Left ventricle myocardium superior (tissue), 1 donor: ENCODE measurements around the gene CD1D. TPM values are rescaled to one million over a fixed set of nuclear protein-coding genes. Genes with fewer than 3 reads are reported as not detected.
"Not testable (repeated sequence)": the region's sequence is repeated elsewhere in the genome, so short reads cannot be mapped to it uniquely, and the experiment has no call there.

ENCODE experiments used
- ATAC-seq: fragments of 200-7000 bp; cut with Tn5 transposase; one replicate; pipeline ENCODE4 v1.9.1; 2020; ENCODE audit warnings: mild to moderate bottlenecking, moderate library complexity
- DNase-seq: peaks from one replicate; pipeline ENCODE4 v3.0.0-alpha.2; 2020
- intact Hi-C: fragments of 100-400 bp; cut with micrococcal nuclease; formaldehyde crosslinking; loops from one replicate; pipeline ENCODE4 v1.11.0; 2022
- total RNA-seq: library from RNA; stranded (reverse); fragmentation: NEBNext Ultra II Directional; extraction: Animal tissue kit (Norgen Biotek cat#: 25700); gene quantifications from one replicate; pipeline ENCODE4 v1.2.1, GENCODE V29; 2021
- donor health status: DM: no; HTN: yes; CAD: no; lungs with severe emphysema.

Gene CD1D
- total RNA-seq, 1 donor from 2014 or later, result 1.4 TPM

DNA sequence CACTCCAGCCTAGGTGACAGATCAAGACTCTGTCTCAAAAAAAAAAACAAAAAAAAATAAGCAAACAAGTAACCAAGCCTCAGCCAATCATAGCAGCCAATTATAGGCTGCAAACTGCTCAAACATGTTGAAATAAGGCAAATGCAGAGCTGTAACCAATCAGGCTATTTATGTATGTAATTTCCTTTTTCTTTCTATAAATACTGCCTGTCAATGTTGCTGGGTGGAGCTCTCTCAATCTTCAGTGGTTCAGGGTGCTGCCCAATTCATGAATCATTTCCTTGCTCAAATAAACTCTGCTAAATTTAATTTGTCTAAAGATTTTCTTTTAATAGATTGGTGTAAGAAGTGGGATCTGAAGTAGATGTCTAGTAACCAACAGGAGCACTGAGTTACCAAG is 11.6 kb upstream of the CD1D start:
- DNase-seq (no peak), ATAC-seq (no peak)
- intact Hi-C loops, result no loop called here

DNA sequence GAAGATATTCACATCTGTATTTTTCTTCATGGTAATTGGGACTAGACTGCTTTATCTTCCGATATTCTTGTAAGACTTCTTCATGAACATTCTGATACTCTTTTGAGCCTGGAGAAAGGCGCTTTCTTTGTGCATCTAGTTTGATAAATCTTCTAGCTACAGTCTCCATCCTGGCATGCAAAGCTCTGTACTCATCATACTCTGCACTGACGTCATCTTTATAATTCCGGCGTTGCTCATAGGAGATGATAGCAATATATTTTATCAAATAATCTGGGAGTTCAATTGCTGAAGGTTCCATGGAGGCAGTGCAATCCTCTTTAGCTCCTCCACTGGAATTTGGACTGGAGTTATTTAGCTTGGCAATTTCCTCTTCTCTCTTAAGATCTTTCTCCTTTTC is 4.8 kb upstream of the CD1D start:
- ATAC-seq, DNase-seq, intact Hi-C loops: not testable (repeated sequence)

DNA sequence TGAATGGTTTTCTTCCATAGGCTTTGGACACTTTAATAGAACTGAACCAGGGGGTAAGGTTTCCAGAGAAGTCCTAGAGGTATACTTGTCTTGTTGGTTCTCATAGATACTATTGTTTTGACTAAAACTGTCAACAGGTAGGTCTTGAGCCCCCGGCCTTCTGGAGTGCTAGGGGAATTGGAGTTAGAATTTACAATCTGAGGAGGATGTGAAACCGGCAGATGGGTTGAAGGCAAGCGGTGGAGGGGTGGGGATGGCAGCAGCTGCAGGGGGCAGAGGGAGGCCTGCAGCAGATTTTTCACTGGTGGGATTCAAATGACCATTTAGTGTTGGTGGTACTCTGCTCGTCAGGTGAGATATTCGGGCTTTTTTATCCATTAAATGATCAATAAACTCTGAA is 4.3 kb upstream of the CD1D start:
- intact Hi-C loops, result no loop called here
- DNase-seq (no peak), ATAC-seq (no peak)

DNA sequence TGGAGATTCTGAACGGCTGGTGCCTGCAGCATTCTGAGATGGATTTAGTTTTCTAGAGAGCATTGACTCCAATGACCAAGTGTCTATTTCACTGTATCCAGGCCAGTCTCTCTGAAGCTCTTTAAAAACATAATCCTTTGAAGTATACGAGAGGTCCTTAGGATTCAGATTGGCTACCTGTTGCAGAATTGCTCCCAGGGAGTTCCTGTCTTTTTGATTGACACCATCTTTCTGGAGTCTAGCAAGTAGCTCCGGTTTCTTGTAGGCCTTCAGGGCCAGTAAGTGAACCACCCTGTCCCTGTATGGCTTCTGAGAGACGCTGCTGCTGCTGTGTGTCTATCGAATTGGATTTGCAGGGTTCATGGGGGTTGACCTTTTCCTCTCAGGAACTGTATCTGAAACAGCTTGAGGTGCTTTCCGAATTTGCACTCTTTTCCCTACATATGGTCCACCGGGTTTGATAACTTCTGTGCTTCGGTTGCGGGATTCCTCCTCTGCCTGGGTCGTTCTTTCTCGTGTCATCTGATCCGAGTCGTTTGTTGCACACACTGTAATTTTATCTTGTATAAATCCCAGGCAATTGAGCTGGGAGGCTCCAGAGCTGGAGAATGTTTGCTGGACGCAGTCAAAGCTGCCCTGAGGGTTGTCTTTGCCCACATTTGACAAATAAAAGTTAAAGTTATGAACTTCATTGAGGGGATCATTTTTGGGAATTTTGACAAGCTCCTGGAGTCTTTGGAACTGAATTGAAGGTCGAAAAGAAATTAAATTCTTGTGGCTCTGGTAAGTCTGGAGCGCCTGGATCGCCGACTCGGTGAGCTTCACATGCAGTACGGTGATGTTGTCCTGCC is 3.6 kb upstream of the CD1D start:
- ATAC-seq, result peak; percentile 11
- intact Hi-C loops, DNase-seq: not testable (repeated sequence)

DNA sequence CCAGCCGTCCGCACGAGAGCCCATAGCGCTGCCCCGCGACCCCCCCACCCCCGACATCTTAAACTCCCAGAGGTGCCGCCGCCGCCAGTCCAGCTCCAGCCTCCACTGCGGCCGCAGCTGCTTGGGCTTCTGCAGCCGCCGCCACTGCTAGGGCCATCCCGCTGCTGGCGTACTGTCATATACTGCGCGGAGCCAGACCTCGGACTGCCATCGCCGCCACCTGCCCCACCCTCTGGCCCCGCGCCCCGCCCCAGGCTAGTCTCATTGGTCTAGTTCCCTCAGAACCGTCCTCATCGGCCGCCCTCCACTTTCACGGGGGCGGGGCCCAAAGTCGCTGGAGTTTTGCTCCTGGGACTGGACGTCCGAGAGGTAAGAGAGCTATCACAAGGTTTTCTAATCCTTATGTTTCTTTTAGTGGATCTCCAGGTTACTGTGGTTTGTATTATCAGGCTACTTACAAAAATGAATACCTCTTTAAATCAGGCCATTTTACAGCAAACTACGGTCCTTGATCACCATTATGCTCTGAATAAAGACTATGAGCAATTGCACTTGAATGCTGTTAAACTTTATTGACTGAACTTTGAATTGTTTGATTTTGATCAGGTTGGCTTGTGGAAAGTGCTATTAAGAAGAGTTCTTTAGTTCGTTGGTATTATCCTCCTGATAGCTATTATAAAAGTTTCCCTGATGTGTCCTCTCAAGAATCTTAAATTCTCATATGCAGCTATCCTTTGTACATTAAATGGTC is 2.8 kb upstream of the CD1D start:
- ATAC-seq, result peak; percentile 99
- intact Hi-C loops, result no loop called here
- peak; percentile 97 for DNase-seq

DNA sequence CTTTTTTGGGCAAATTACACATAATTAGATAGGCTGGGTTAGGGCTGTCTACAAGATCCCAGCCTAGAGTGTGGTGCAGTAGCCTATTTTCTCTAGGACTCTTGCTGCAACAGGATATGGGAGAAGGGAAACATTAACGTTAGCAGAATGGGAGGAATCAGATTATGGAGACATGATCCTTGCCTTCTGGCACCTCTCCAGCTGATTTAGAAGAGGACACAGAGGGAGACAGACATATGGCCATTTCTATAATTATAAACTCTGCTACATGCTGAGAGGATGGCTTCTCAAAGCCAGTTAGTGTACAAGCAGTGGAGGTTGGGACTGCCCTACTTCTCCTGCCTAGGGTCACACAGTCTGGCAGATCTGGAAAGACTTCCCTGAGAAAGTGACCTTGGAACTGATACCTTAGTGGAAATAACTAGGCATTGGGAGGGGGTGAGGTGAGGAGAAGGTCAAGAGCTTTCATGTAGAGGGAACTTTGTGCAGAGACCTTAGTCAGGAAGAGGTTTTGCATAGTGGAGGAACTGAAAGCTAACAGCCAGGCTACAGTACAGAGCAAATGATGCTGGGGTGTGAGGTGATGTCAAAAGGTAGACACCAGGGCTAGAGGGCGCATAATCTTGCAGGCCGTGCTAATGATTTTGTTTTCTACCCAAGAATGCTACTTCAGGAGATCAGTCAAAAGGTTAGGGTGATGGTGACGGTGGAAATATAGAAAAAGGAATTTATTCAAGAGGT is 1.2 kb upstream of the CD1D start:
- intact Hi-C loops, result no loop called here
- ATAC-seq (no peak), DNase-seq (no peak)

DNA sequence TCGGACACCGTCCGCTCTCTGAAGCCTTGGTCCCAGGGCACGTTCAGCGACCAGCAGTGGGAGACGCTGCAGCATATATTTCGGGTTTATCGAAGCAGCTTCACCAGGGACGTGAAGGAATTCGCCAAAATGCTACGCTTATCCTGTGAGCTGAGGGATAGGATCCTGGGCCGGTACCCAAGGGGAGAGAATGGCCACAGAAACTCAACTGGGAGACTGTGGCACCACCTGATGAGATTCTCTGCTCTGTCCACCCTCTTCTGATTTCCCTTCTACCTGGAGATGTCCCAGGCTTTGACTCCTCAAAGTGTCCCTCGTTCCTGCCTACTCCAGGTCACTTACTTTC is 855 bp downstream of the CD1D start:
- no peak for ATAC-seq
- intact Hi-C loops, result no loop called here

DNA sequence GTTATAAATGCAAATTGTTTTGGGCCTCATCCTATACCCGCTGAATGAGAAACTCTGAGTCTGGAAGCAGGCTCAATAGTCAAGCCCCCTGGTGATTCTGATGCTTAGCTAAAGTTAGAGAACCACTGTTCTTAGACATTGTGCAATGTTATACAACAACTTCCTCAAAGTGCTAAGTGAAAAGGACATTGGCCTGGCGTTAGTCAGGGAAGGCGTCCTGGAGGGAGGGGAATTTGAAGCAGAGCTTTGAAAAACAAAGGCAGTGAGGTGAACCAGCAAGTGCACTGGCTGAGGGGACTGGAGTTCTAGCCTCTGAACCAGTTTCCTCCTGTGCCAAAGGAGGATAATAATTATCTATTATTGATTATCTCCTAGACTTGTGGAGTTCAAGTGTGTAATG is 5.1 kb downstream of the CD1D start:
- no peak for ATAC-seq
- DNase-seq, result no peak
- intact Hi-C loops, result no loop called here

More for the DNA sequence above, 855 bp downstream of the CD1D start:
- no peak for DNase-seq

DNA sequence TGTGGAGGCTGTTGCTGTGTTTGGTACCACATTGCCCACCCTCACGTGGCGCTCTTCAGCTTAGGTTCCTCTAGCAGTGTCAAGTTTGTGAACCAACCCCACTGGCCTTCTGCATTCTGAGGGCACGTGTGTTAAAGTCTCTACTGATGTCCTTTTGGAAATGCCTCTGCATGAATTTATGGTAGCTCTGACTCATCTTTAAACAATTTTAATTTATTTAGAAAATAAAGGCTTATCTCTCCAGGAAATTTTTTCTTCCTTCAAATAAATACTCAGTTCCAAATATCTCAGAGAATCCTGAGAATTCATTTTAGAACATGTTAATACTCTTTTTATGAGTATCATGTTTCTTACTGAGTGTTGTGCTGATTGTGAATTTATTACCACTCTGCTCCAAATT is 5.5 kb downstream of the CD1D start:
- ATAC-seq (no peak), DNase-seq (no peak)
- intact Hi-C loops, result no loop called here

DNA sequence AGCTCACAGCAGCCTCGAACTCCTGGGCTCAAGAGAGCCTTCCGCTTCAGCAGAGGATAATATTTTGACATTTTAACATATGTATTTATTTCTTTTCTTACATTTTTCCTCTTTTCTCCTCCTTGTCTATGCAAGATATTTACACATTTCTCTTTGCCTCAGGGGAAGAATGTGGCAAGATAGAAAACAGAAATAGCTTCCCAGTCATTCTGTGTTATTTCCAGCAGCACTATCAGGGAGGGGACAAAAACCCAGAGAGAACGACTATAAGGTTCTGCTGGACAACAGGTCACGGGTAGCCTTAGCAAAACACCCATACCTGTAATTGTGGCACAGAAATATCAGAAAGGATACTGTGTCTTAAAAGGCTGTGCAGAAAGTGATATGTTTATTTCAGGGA is 7.9 kb downstream of the CD1D start:
- ATAC-seq (peak; percentile 19), DNase-seq (no peak)
- intact Hi-C loops, result no loop called here

DNA sequence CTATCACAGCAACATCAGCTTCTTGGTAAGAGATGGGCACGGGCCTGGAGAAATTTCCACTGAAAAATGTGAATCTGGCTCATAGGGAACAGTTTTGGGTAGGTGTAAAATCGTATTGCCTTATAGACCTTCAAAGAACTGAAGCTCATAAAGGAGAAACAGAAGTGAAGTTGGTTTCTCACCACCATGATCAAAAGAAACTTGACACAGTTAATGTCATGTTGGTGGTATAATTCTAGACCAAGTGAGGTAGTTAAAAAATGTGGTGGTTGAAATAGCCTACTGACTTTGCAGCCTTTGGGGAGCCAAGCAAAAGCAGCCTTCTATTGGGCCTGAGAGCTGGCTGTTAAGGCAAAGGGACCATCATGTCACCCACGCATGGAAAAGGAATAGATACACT is 8.9 kb downstream of the CD1D start:
- intact Hi-C loops, result no loop called here
- DNase-seq, result no peak

DNA sequence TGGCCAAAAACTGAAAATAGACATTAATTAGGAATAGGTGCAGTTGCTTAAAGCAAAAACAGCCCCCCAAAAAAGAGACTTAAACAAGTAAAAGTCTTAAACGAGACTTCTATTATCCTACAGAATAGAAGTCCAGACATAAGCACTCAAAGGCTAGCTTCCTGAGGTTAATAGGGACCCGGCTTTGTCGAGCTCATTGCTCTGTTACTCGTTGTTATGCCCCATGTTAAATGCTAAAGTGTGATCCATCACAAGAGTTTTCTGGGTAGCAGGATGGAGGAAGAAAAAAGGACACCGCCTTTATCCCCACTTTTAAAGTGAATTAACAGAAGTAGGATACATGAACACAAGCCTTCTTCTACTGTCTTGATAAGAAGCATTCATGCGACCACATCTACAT is 10.6 kb downstream of the CD1D start:
- no peak for ATAC-seq
- intact Hi-C loops, result no loop called here
- no peak for DNase-seq

More for the DNA sequence above, 8.9 kb downstream of the CD1D start:
- no peak for ATAC-seq

DNA sequence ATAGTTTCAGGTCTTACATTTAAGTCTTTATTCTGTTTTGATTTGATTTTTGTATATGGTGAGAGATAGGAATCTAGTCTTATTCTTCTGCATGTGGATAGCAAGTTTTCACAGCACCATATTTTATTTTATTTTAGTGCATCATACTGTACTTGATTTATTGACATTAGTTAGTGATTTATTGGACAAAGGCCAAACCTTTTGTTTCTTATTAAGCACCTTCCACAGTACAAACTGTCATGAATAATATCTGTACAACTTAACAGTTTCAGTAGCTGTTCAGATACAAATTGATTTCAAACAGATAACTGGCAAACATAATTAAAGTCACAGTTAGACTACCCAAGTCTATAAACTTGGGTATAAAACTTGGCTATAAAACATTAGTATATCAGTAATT is 15.8 kb downstream of the CD1D start:
- DNase-seq, result no peak
- intact Hi-C loops, result no loop called here
- no peak for ATAC-seq

DNA sequence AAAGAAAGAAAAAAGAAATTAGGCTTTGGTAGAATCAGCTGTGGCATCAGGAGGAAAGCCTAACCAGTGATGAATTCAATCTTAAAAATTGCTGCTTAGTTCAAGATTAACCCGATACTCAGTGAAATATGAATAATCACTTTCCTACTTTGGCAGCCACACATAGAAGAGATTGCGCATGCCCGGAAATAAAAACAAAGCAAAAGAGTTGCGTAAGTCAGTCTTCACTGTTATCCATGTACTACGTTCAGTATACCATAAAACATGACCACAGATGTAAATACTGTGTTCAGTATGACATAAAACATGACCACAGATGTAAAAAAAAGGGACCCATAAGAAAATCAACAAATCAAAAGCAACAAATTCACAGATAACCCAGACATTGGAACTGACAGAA is 19.2 kb downstream of the CD1D start:
- no peak for DNase-seq
- no peak for ATAC-seq
- intact Hi-C loops, result loop anchor here (5.0 to 10.0 kb wide), 2 partner anchors 797 to 875 kb away; partner anchors contain the start of gene AIM2

DNA sequence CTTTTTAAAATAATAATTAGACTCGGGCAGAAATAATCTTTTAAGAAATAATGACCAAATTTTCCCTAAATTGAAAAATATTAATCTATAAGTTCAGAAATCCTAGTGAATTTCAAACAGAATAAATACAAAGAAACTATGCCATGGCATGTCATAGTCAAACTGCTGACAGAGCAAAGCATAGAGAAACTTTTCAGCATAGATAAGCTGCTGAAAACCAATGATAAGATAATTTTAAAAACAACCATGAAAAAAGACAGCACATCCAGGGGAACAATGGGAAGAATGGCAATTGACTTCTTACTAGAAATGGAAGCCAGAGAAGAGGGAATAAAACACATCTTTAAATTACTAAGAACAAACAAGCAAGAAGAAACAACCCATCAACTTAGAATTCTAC is 19.8 kb downstream of the CD1D start:
- no peak for ATAC-seq
- intact Hi-C loops, result loop anchor here (5.0 to 10.0 kb wide), 2 partner anchors 797 to 874 kb away; partner anchors contain the start of gene AIM2

DNA sequence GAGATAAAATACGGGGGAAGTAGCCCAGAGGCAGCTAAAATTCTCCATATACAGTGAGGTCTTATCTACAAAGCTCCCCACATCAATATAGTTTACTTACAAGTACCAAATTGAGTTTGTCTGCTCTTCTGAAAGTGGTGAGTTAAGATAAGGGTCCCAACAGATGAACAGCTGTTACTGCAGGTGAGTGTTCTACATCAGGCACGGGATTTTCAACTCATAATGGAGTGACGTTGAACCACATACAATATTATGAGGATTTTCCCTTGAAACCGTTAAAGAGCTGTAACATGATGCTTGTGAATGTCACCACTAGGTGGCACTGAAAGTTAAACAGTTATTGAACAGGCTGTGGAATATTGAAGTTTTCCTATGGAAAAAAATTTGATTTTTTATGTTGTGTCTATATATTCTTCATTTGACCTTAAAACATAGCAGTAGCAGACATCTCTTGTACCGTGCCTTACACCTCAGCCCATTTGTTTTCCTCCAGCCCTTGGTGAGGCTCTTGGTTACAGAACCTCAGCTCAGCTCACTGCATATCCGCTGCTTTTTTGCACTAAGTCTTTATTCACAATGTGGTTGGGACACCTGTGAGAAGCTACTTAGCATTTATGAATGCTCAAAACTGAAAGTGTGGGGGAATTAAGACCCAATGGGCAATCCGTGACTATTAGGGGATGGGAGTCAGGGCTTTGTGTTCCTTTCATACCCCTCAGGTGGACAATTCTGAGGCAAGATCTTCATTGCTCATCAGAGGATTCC is 23.2 kb downstream of the CD1D start:
- ATAC-seq (peak; percentile 68), DNase-seq (no peak)
- intact Hi-C loops, result loop anchor here (5.0 to 10.0 kb wide), 2 partner anchors 793 to 871 kb away; partner anchors contain the start of gene AIM2

More for the DNA sequence above, 19.8 kb downstream of the CD1D start:
- no peak for DNase-seq

DNA sequence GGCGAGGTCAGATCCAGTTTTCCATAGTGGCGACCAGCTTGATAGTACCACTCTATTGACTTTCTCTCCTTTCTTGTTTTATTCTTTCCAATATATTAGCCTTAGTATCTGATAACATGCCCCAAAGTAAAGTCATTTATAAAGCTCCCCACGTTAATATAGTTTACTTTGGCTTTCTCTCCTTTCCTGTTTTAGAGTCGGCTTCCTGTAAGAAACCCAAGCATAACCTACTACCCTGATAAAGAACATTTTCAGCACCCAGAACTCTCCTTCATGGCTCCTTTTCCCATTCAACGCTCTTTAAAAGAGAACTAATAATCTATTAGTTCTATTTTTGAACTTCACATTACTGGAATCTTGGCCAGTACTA is 23.7 kb downstream of the CD1D start:
- ATAC-seq (no peak), DNase-seq (no peak)
- intact Hi-C loops, result loop anchor here (5.0 to 10.0 kb wide), 2 partner anchors 793 to 870 kb away; partner anchors contain the start of gene AIM2

DNA sequence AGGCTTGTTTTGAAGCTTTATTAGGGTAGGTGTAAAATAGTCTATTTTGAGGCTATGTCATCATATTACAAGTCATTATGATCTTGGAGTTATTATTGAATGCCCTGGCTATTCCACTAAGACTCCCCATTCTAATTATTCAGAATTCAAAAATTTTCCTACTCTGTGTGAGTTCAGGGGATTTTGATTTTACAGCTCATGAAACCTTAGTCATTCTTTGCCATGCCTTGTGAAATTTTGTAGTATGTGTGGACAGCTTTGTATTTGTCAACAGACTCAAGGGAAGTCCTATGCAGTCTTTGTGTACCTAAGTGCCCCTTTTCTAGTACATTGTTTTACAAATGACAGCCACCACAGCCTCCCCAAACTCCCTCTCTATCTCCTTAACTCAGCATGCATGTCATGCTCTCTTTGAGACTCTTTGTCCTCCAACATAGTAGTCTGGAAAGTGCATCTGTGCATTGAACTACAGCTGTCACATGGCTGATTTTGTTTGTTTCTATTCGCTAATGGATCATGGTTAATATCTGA is 28.0 kb downstream of the CD1D start:
- no peak for DNase-seq
- intact Hi-C loops, result loop anchor here (10.0 kb wide), 1 partner anchor 866 kb away; the partner anchor contains the start of gene AIM2
- ATAC-seq, result no peak

DNA sequence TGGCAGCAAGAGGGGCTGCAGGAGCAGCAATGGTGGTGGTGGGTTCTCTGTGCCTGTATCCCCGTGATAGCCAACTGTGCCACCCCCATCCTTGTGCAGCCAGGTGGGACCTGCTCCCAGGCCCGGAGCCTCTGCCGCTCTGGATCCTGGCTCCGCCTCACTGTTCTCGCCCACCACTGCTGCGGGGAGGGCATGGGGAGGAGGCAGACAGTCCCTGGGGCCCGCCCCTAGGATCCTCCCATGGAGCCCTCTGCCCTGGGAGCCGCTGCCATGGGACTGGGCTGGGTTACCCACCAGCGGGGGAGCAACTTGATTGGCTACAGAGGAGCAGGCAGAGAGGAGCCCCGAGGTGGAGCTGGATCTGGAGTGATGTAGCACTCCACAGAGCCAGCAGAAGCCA is 31.6 kb downstream of the CD1D start:
- intact Hi-C loops, result no loop called here
- no peak for DNase-seq
- no peak for ATAC-seq
